Keratinocyte (primary cell): ENCODE data around the gene DNMT3A. TPM values are rescaled to one million over a fixed set of nuclear protein-coding genes. Genes with fewer than 3 reads are reported as not detected.

Experiments
- DNase-seq: peaks from one replicate; pipeline ENCODE4 v3.0.0-alpha.2; 2011; ENCODE audit warnings: low read depth, missing footprints, low spot score
- FAIRE-seq: peaks from 2 replicates; lab custom pipeline; 2011; peaks lifted over from hg19 to GRCh38; lab: Jason Lieb, UNC
- H2AFZ ChIP-seq: 2 replicates; pipeline ENCODE4 v1.6.0; 2012; ENCODE audit warnings: low read length, control low read depth, inconsistent platforms; ENCODE audit not compliant: control insufficient read depth
- H3K27ac ChIP-seq: 2 replicates; pipeline ENCODE4 v1.5.1; 2011; ENCODE audit warnings: low read length; ENCODE audit not compliant: control insufficient read depth, insufficient read depth
- H3K27me3 ChIP-seq: 3 replicates; pipeline ENCODE4 v1.6.0; 2011; ENCODE audit warnings: low read length; ENCODE audit not compliant: control insufficient read depth, insufficient read depth; ENCODE audit errors: extremely low read depth
- H3K36me3 ChIP-seq, 2 experiments: 2 replicates in 1 of 2; 3 replicates in 1 of 2; pipeline ENCODE4 v1.5.1; 2011; ENCODE audit warnings: low read length in 2 of 2, mild to moderate bottlenecking in 1 of 2; ENCODE audit not compliant: control insufficient read depth in 2 of 2, insufficient read depth in 2 of 2; ENCODE audit errors: extremely low read depth in 1 of 2
- H3K4me1 ChIP-seq: 3 replicates; pipeline ENCODE4 v1.5.1; 2011; ENCODE audit warnings: low read length; ENCODE audit not compliant: control insufficient read depth, insufficient read depth; ENCODE audit errors: extremely low read depth
- H3K4me2 ChIP-seq: 3 replicates; pipeline ENCODE4 v1.6.0; 2011; ENCODE audit warnings: low read depth, low read length; ENCODE audit not compliant: control insufficient read depth, insufficient read depth; ENCODE audit errors: extremely low read depth
- H3K4me3 ChIP-seq, 3 experiments: fragments of 200-600 bp in 1 of 3; sonication (generic) in 1 of 3; 2 replicates in 2 of 3; 3 replicates in 1 of 3; pipeline ENCODE4 v1.5.1; 2011 to 2016; ENCODE audit warnings: low read length in 3 of 3, mild to moderate bottlenecking in 3 of 3, control low read depth in 2 of 3, inconsistent platforms in 1 of 3, low read depth in 1 of 3, mixed read lengths in 1 of 3, mixed run types in 1 of 3, moderate library complexity in 1 of 3; ENCODE audit not compliant: control insufficient read depth in 2 of 3, insufficient read depth in 2 of 3; ENCODE audit errors: extremely low read depth in 1 of 3
- H3K79me2 ChIP-seq: 2 replicates; pipeline ENCODE4 v1.6.0; 2012; ENCODE audit warnings: low read length; ENCODE audit not compliant: control insufficient read depth, insufficient read depth
- H3K9ac ChIP-seq: 3 replicates; pipeline ENCODE4 v1.6.0; 2011; ENCODE audit warnings: low read length; ENCODE audit not compliant: control insufficient read depth, insufficient read depth; ENCODE audit errors: extremely low read depth
- H3K9me1 ChIP-seq: 3 replicates; pipeline ENCODE4 v1.6.0; 2011; ENCODE audit warnings: low read length; ENCODE audit not compliant: control insufficient read depth, insufficient read depth; ENCODE audit errors: extremely low read depth
- H3K9me3 ChIP-seq: 2 replicates; pipeline ENCODE4 v1.5.1; 2012; ENCODE audit warnings: low read depth, low read length; ENCODE audit not compliant: control insufficient read depth
- H4K20me1 ChIP-seq: 3 replicates; pipeline ENCODE4 v1.6.0; 2011; ENCODE audit warnings: low read length; ENCODE audit not compliant: control insufficient read depth, insufficient read depth; ENCODE audit errors: extremely low read depth
- CTCF ChIP-seq, 3 experiments: IDR thresholded peaks in 1 of 3; conservative IDR thresholded peaks in 1 of 3; optimal IDR thresholded peaks in 1 of 3; 2 replicates in 2 of 3; 3 replicates in 1 of 3; pipeline versions ENCODE3 to v1.5.1; 2011; ENCODE audit warnings: low read length in 3 of 3, mild to moderate bottlenecking in 3 of 3, moderate library complexity in 2 of 3, control low read depth in 1 of 3, inconsistent platforms in 1 of 3; ENCODE audit not compliant: insufficient read depth in 2 of 3; ENCODE audit errors: extremely low read depth in 1 of 3
- EZH2 ChIP-seq: IDR thresholded peaks from one replicate; pipeline ENCODE4 v1.6.1; 2012; ENCODE audit warnings: inconsistent platforms, mild to moderate bottlenecking, low read length, moderate library complexity
- dilution Hi-C: fragments of 300-500 bp; cut with MboI; formaldehyde crosslinking; loops from one replicate; pipeline ENCODE4 v1.7.0; 2020; ENCODE audit warnings: low sequenced_read_pairs; ENCODE audit not compliant: extremely low pct_ligation_motif_present
- polyA plus RNA-seq, 5 experiments: library from polyadenylated mRNA; depleted of rRNA in 3 of 5; stranded (reverse) in 3 of 5; stranded (forward) in 1 of 5; unstranded in 1 of 5; fragments of >200 nt; gene quantifications; 1 replicate in 1 of 5; 2 replicates in 3 of 5; 3 replicates in 1 of 5; pipeline versions ENCODE4 v1.2.1 to v1.2.3, GENCODE V29; 2011 to 2012; ENCODE audit warnings: missing spikeins in 2 of 5, low read depth in 1 of 5, low replicate concordance in 1 of 5

DNMT3A gene
- polyA plus RNA-seq, 1 donor (not counting 4 experiments of a cell fraction or from before 2014, with no cell fraction given): 1.5 TPM

GRCh38 chr2:25292408-25292807, 49.3 kb downstream of the DNMT3A start:
- Histone ChIP-seq H3K4me3 (no peak overlapping the region), H3K36me3 (no peaks in the 10 kb centered on the region), H4K20me1 (no peaks in the 10 kb centered on the region), H2AFZ (no peak overlapping the region), H3K4me1 (peaks cover 8% of the 10 kb centered on the region), H3K27ac (no peak overlapping the region), H3K9me3 (no peaks in the 10 kb centered on the region), H3K9ac (no peak overlapping the region), H3K79me2 (no peaks in the 10 kb centered on the region), H3K4me2 (no peak overlapping the region), H3K27me3 (no peaks in the 10 kb centered on the region), H3K9me1 (no peaks in the 10 kb centered on the region)
- dilution Hi-C loops: no loop called here
- no peak for DNase-seq
- TF ChIP-seq CTCF (optimal IDR thresholded peaks at IDR 0.05 in 1 of 3, IDR thresholded peaks at IDR 0.05 in 1 of 3, conservative IDR thresholded peaks at IDR 0.05 in 1 of 3; ENCODE audit: extremely low read depth in 1 of 3, insufficient read depth in 2 of 3, low read length in 3 of 3) (no peak), EZH2 (no peak)
- FAIRE-seq: no peak

- no peaks in the 10 kb centered on the region for H3K9me1 ChIP-seq
- H3K27me3 ChIP-seq: no peaks in the 10 kb centered on the region
- TF ChIP-seq EZH2: no peak
- no peak for TF ChIP-seq CTCF (optimal IDR thresholded peaks at IDR 0.05 in 1 of 3, IDR thresholded peaks at IDR 0.05 in 1 of 3, conservative IDR thresholded peaks at IDR 0.05 in 1 of 3; ENCODE audit: extremely low read depth in 1 of 3, insufficient read depth in 2 of 3, low read length in 3 of 3)
- no peaks in the 10 kb centered on the region for H3K79me2 ChIP-seq
- no peaks in the 10 kb centered on the region for H3K36me3 ChIP-seq
- dilution Hi-C loops: no loop called here
- no peaks in the 10 kb centered on the region for H4K20me1 ChIP-seq
- H3K9me3 ChIP-seq: no peaks in the 10 kb centered on the region
- H2AFZ ChIP-seq: no peak overlapping the region
- peaks cover 8% of the 10 kb centered on the region for H3K4me1 ChIP-seq
- no peak overlapping the region for H3K27ac ChIP-seq
- H3K9ac ChIP-seq: no peak overlapping the region
- no peak for FAIRE-seq
- no peak overlapping the region for H3K4me3 ChIP-seq
- no peak for DNase-seq
- H3K4me2 ChIP-seq: no peak overlapping the region
These were observed 50.8 kb downstream of the DNMT3A start for GRCh38 chr2:25290811-25291495.
